Osteocyte (in vitro differentiated cells): ENCODE data around the gene TMEFF2. TPM values are rescaled to one million over a fixed set of nuclear protein-coding genes. Genes with fewer than 3 reads are reported as not detected.

Experiments
- DNase-seq: peaks from one replicate; pipeline ENCODE4 v3.0.0; 2021; ENCODE audit warnings: mixed read lengths; ENCODE audit not compliant: unreplicated experiment; ENCODE audit errors: extremely low spot score
- H3K27ac Mint-ChIP-seq: one replicate; pipeline ENCODE4 v1.8.0; 2021; ENCODE audit warnings: mild to moderate bottlenecking, mixed read lengths; ENCODE audit not compliant: unreplicated experiment
- H3K27me3 Mint-ChIP-seq: one replicate; pipeline ENCODE4 v1.8.0; 2021; ENCODE audit warnings: mixed read lengths; ENCODE audit not compliant: unreplicated experiment
- H3K36me3 Mint-ChIP-seq: one replicate; pipeline ENCODE4 v1.8.0; 2021; ENCODE audit warnings: mixed read lengths; ENCODE audit not compliant: unreplicated experiment
- H3K4me1 Mint-ChIP-seq: one replicate; pipeline ENCODE4 v1.8.0; 2021; ENCODE audit warnings: mixed read lengths; ENCODE audit not compliant: unreplicated experiment
- H3K4me3 Mint-ChIP-seq: one replicate; pipeline ENCODE4 v1.8.0; 2021; ENCODE audit warnings: mild to moderate bottlenecking, moderate library complexity, mixed read lengths; ENCODE audit not compliant: unreplicated experiment
- H3K9me3 Mint-ChIP-seq: one replicate; pipeline ENCODE4 v1.8.0; 2021; ENCODE audit warnings: mixed read lengths; ENCODE audit not compliant: unreplicated experiment
- CTCF ChIP-seq: fragments of 200-600 bp; sonication (generic); IDR thresholded peaks from 2 replicates; pipeline ENCODE4 v1.5.0; 2021; ENCODE audit warnings: antibody characterized with exemption, mild to moderate bottlenecking, moderate library complexity
- total RNA-seq: library from RNA; stranded (reverse); gene quantifications from 2 replicates; pipeline ENCODE4 v1.2.1, GENCODE V29; 2021

Gene TMEFF2
- total RNA-seq, 1 donor from 2014 or later: 46.8 TPM

GRCh38 chr2:191965733-191966132 lies 229.0 kb downstream of the TMEFF2 start:
- no peak for DNase-seq
- peaks cover 9% of the 10 kb centered on the region for H3K9me3 Mint-ChIP-seq
- peaks cover 22% of the 10 kb centered on the region for H3K4me1 Mint-ChIP-seq
- no peak overlapping the region for H3K27ac Mint-ChIP-seq
- TF ChIP-seq CTCF: no peak
- peaks cover 21% of the 10 kb centered on the region for H3K36me3 Mint-ChIP-seq
- no peaks in the 10 kb centered on the region for H3K27me3 Mint-ChIP-seq
- H3K4me3 Mint-ChIP-seq: no peak overlapping the region

GRCh38 chr2:191961556-191961955 lies 233.2 kb downstream of the TMEFF2 start:
- H3K27ac Mint-ChIP-seq: no peak overlapping the region

DNA sequence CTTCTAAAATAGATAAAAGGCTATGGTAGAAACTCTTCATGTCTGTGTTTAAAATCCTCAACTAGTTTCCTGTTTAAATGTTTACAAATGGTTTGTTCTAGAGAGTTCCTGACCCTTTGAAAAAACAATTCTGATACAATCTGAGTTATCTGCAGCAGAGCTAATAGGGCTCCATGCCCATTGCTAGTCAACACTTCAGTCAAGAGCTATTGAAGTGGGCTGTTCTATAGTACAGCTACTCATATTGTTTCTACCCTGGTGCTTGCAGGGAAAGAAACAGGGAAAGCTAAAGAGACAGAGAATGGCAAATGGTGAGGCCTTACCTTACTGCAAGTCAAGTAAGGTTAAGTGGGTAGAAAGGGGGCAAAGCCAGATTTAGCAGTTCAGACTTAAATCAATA lies 235.5 kb downstream of the TMEFF2 start:
- H3K4me1 Mint-ChIP-seq: peaks cover 43% of the 10 kb centered on the region
- no peak overlapping the region for H3K27ac Mint-ChIP-seq
- no peak for DNase-seq
- no peaks in the 10 kb centered on the region for H3K9me3 Mint-ChIP-seq
- H3K27me3 Mint-ChIP-seq: no peaks in the 10 kb centered on the region
- no peak for TF ChIP-seq CTCF
- H3K36me3 Mint-ChIP-seq: peaks cover 9% of the 10 kb centered on the region
- H3K4me3 Mint-ChIP-seq: no peak overlapping the region

More at GRCh38 chr2:191961556-191961955, 233.2 kb downstream of the TMEFF2 start:
- peaks cover 9% of the 10 kb centered on the region for H3K9me3 Mint-ChIP-seq
- no peaks in the 10 kb centered on the region for H3K27me3 Mint-ChIP-seq
- H3K4me1 Mint-ChIP-seq: peaks cover 54% of the 10 kb centered on the region
- peaks cover 15% of the 10 kb centered on the region for H3K36me3 Mint-ChIP-seq
- TF ChIP-seq CTCF: no peak
- DNase-seq: no peak
- H3K4me3 Mint-ChIP-seq: no peak overlapping the region

- H3K27me3 Mint-ChIP-seq: no peaks in the 10 kb centered on the region
- TF ChIP-seq CTCF: no peak
- peak overlapping the region; percentile 72 for H3K27ac Mint-ChIP-seq
- DNase-seq: no peak
- peaks cover 43% of the 10 kb centered on the region for H3K4me1 Mint-ChIP-seq
- H3K9me3 Mint-ChIP-seq: no peaks in the 10 kb centered on the region
- no peak overlapping the region for H3K4me3 Mint-ChIP-seq
- peaks cover 10% of the 10 kb centered on the region for H3K36me3 Mint-ChIP-seq
These were observed 236.5 kb downstream of the TMEFF2 start for GRCh38 chr2:191957996-191958860.

DNA sequence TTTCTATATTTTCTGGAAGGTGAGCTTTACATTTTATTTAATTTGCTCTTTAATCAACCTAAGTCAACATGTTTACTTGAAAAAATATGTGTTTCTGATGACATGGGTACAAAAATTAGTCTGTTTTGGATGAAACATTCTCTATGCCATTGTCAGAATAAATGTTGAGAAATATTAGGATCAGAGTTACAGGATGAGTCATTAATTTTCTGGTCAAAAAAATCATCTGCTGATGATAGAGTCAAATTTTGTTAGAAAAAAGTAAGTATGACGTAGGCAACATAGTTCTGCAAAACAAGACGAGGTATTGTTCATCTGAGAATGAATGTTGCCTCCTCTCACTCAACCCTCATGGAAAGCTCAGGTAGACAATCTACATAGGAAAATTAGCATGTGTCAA lies 240.3 kb downstream of the TMEFF2 start:
- H3K4me1 Mint-ChIP-seq: peaks cover 28% of the 10 kb centered on the region
- no peak overlapping the region for H3K27ac Mint-ChIP-seq
- H3K27me3 Mint-ChIP-seq: no peaks in the 10 kb centered on the region
- no peak for DNase-seq
- H3K4me3 Mint-ChIP-seq: no peak overlapping the region
- H3K9me3 Mint-ChIP-seq: no peaks in the 10 kb centered on the region
- peaks cover 28% of the 10 kb centered on the region for H3K36me3 Mint-ChIP-seq
- TF ChIP-seq CTCF: no peak
